GM12878 (cell line): ENCODE data around the gene CORO2B.

ENCODE experiments used
- KAT2A ChIP-seq: conservative IDR thresholded peaks from 2 replicates; pipeline ENCODE4 v1.6.1; 2011; ENCODE audit warnings: low read depth, low read length; ENCODE audit not compliant: control insufficient read depth
- ZNF274 ChIP-seq: IDR thresholded peaks from one replicate; pipeline ENCODE4 v1.8.0; 2011; ENCODE audit not compliant: insufficient read length, insufficient read depth
- TF ChIP-seq, protein P1 (sequence below), 3 experiments: IDR thresholded peaks in 2 of 3; conservative IDR thresholded peaks in 1 of 3; 2 replicates each; pipeline ENCODE4 v1.5.1; 2011; ENCODE audit warnings: low read depth in 3 of 3, low read length in 3 of 3, mild to moderate bottlenecking in 3 of 3, control low read depth in 2 of 3, moderate library complexity in 2 of 3, inconsistent platforms in 1 of 3, mixed read lengths in 1 of 3; ENCODE audit not compliant: control insufficient read depth in 2 of 3, insufficient read depth in 1 of 3; ENCODE audit errors: extremely low read depth in 1 of 3
- TF ChIP-seq, protein P2 (sequence below): fragments of 450-650 bp; IDR thresholded peaks from 2 replicates; pipeline ENCODE4 v1.6.1; 2016; ENCODE audit warnings: mild to moderate bottlenecking
- TF ChIP-seq, protein P3 (sequence below): fragments of 450-650 bp; formaldehyde crosslinking; IDR thresholded peaks from 2 replicates; pipeline ENCODE4 v1.4.0; 2020; ENCODE audit warnings: mild to moderate bottlenecking, moderate library complexity

DNA sequence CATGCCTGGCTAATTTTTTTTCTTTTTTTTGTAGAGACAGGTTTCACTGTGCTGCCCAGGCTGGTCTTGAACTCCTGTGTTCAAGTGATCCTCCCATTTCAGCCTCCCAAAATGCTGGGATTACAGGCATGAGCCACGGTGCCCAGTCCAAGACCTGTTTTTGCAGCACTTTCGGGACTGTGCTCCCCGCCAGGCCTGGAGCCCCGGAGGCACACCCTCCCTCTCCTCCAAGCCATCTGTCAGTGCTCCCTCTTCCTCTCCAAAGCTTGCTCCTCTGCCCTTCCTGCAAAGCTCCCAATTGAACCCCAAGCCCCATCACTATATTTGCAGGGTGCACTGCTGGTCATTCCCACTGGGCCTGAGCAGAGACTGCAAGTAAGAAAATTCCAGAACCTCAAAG lies 98.1 kb downstream of the CORO2B start:
- TF ChIP-seq, protein P1, sequence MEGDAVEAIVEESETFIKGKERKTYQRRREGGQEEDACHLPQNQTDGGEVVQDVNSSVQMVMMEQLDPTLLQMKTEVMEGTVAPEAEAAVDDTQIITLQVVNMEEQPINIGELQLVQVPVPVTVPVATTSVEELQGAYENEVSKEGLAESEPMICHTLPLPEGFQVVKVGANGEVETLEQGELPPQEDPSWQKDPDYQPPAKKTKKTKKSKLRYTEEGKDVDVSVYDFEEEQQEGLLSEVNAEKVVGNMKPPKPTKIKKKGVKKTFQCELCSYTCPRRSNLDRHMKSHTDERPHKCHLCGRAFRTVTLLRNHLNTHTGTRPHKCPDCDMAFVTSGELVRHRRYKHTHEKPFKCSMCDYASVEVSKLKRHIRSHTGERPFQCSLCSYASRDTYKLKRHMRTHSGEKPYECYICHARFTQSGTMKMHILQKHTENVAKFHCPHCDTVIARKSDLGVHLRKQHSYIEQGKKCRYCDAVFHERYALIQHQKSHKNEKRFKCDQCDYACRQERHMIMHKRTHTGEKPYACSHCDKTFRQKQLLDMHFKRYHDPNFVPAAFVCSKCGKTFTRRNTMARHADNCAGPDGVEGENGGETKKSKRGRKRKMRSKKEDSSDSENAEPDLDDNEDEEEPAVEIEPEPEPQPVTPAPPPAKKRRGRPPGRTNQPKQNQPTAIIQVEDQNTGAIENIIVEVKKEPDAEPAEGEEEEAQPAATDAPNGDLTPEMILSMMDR (IDR thresholded peaks at IDR 0.05 in 2 of 3, conservative IDR thresholded peaks at IDR 0.05 in 1 of 3; ENCODE audit: control insufficient read depth in 2 of 3, extremely low read depth in 1 of 3, insufficient read depth in 1 of 3, low read depth in 3 of 3, low read length in 3 of 3), result no peak
- no peak for TF ChIP-seq KAT2A
- no peak for TF ChIP-seq ZNF274
- TF ChIP-seq, protein P2, sequence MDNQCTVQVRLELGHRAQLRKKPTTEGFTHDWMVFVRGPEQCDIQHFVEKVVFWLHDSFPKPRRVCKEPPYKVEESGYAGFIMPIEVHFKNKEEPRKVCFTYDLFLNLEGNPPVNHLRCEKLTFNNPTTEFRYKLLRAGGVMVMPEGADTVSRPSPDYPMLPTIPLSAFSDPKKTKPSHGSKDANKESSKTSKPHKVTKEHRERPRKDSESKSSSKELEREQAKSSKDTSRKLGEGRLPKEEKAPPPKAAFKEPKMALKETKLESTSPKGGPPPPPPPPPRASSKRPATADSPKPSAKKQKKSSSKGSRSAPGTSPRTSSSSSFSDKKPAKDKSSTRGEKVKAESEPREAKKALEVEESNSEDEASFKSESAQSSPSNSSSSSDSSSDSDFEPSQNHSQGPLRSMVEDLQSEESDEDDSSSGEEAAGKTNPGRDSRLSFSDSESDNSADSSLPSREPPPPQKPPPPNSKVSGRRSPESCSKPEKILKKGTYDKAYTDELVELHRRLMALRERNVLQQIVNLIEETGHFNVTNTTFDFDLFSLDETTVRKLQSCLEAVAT, result no peak
- TF ChIP-seq, protein P3, sequence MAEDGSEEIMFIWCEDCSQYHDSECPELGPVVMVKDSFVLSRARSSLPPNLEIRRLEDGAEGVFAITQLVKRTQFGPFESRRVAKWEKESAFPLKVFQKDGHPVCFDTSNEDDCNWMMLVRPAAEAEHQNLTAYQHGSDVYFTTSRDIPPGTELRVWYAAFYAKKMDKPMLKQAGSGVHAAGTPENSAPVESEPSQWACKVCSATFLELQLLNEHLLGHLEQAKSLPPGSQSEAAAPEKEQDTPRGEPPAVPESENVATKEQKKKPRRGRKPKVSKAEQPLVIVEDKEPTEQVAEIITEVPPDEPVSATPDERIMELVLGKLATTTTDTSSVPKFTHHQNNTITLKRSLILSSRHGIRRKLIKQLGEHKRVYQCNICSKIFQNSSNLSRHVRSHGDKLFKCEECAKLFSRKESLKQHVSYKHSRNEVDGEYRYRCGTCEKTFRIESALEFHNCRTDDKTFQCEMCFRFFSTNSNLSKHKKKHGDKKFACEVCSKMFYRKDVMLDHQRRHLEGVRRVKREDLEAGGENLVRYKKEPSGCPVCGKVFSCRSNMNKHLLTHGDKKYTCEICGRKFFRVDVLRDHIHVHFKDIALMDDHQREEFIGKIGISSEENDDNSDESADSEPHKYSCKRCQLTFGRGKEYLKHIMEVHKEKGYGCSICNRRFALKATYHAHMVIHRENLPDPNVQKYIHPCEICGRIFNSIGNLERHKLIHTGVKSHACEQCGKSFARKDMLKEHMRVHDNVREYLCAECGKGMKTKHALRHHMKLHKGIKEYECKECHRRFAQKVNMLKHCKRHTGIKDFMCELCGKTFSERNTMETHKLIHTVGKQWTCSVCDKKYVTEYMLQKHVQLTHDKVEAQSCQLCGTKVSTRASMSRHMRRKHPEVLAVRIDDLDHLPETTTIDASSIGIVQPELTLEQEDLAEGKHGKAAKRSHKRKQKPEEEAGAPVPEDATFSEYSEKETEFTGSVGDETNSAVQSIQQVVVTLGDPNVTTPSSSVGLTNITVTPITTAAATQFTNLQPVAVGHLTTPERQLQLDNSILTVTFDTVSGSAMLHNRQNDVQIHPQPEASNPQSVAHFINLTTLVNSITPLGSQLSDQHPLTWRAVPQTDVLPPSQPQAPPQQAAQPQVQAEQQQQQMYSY (CRISPR knock-in tag), result no peak
